GM18517 (cell line): ENCODE measurements around the gene MS4A10.
"Not testable (repeated sequence)": the region's sequence is repeated elsewhere in the genome, so short reads cannot be mapped to it uniquely, and the experiment has no call there.

ENCODE experiments used
- ATAC-seq: cut with Tn5 transposase; IDR thresholded peaks from one replicate; pipeline ENCODE4 v1.9.1; 2021; ENCODE audit warnings: mild to moderate bottlenecking, moderate library complexity; ENCODE audit not compliant: unreplicated experiment

The MS4A10 gene

DNA sequence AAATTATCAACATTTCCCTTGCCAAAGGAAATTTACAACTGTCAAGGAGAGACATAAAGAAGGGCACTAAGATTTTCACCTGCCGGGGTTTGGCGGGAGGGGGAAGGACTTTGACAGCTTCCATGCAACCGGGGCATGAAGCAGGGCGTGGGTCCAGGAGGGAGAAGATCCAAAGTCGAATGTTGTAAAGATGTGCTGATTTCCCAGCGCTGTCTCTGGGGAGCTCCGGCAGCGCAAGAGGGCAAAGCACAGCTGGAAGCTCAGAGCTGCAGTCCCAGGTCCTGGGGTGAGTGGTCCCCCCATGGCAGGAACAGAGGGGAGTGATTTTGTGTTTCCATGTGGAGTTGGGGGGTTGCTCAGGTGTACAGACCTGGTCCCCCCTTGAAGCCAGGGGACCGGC is at the start of gene MS4A10:
Gene MS4A10, plus strand, starts transcription at position 198 of the 400 bp plus-strand sequence. CDS start 5,003 bp downstream, outside the sequence.
- no peak for ATAC-seq

DNA sequence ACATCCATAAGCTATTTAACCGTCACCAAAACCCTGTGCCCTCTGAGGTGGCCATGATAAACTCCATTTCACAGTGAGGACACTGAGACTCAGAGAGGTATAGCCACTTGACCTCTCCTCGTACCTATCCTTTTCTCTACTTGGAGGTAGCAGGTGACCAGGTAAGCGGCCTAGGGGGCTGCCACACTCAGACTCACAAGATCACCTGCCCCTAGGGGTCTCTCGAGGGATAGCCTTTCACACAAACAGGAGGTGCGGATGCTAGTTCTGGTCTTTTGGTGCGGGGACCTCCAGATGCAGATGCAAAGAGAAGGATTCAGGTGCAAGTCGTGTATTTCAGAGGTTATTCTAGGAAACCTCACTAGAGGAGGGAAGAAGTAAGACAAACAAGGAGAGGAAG is 46.0 kb upstream of the MS4A10 start:
- ATAC-seq: no peak

DNA sequence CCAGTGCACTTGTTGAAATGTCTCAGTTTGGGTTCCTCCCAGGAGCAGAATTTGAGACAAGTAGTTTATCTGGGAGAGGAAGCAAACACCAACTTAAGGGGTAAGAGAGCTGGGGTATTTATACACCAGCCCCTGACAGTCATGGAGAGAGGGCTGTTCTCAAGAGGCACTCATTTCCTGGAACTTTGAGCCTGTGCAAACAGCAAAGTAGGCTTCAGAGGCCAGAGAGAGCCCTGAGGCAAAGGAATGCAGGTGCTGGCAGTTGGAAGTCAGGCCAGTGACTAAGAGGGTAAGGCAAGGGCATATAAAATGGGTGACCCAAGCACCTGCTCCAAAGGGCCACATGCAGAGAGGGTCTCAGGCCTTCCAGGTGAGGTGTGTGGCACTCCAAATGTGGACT is 44.6 kb upstream of the MS4A10 start:
- ATAC-seq: no peak

DNA sequence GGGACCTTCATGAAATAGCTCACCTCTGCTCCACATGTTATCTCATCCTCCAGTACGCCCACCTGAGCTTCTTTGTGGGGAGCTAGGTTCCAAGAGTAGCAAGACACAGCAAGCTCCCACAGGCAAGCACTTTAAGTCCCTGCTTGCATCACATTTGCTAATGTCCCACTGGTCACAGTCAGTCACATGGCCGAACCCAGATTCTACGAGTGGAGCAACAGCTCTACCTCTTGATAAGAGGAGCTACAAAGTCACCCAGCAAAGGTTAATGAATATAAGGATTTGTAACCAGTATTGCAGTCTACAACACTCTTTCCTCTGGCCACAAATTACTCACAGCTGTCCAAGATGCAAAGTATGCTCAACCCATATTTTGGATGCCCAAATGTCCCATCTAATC is 43.7 kb upstream of the MS4A10 start:
- ATAC-seq: no peak

DNA sequence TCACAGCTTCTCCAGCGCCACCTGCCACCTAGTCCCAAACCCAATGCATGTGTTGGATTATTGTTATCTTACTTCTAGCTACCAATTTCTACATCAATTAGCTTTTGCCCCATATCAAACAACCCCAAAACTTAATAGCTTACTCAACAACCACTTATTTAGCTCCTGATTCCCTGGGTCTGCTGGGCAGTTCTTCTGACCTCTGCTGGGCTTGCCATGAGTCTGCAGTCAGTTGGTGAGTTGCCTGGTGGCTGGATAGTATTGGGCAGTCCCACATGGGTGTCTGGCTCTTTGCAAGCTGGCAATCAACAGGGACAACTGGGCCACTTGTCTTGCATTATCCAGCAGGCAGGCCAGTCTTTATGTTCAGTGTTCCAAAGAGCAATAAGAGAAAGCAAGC is 42.1 kb upstream of the MS4A10 start:
- ATAC-seq: no peak

DNA sequence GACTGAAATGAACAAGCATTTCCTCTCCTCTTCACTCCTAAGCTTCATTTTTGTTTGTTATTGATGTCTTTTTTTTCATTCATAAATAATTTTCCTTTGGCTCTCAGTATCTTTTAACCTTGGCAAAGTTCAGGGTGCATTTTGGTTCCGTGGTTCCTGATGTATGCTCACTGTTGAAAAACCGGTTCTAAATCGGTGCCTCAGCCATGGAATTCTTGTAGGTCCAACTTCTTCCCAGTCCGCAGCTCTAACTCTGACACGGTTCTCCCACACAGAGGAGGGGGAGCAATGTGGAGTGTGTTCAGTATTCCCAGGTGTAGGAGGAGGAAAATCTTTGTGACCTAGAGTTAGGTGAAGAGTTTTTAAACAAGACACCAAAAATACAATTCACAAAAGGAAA is 41.0 kb upstream of the MS4A10 start:
- no peak for ATAC-seq

DNA sequence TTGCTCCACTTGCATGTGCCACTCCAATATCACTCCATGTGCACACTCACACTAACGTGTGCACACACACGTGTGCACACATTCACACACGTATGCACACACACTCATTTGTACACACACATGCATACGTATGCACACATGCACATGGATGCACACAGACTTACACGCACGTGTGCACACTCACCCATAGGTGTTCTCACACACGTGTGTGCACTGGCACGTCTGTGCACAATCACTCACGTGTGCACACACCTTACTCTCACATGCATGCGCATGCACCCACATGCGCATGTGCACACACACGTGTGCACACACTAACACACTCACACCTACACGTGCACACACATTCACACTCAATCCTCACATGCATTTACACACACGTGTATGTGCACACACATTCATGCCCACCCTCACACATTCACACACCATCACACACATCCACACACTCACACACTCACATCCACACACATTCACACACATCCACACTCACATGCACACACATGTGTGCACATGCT is 37.7 kb upstream of the MS4A10 start:
- ATAC-seq: no peak

DNA sequence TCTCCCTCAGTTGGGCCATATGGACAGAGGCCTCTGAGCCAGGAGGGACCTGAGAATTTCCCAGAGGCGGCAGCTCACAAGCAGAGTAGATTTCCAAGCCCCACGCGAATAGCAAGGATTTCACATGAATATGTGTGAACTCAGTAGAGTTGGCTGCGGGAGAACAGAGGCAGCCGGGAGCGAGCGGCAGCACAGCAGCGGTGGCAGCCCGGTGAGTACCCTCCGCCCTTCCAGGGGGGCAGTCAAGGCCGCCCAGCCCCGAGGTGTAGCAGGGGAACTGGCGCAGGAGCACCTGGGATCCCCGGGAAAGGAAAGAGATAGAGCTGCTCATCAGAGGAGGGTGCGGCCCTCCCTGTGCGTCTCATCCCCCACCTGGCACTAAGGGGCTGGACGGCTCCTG is 36.9 kb upstream of the MS4A10 start:
- ATAC-seq: no peak

DNA sequence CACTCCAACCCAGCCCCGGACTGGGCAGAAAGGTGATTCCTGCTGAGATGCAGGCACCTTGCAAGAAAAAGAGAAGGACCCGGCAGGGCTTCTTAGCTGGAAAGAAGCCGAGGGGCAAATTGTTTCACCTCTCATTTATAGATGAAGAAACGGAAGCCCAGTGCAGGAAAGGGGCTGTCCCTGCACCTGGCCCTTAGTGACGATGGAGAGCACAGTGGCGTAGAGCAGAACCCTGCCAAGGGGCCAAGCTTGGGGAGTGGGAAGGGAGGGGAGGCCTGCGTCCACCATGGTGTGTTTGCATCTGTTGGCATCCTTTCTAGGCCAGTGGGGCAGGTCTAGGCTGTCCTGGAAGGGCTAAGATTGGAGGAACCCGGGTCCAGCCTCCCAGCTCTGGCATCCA is 36.3 kb upstream of the MS4A10 start:
- no peak for ATAC-seq

DNA sequence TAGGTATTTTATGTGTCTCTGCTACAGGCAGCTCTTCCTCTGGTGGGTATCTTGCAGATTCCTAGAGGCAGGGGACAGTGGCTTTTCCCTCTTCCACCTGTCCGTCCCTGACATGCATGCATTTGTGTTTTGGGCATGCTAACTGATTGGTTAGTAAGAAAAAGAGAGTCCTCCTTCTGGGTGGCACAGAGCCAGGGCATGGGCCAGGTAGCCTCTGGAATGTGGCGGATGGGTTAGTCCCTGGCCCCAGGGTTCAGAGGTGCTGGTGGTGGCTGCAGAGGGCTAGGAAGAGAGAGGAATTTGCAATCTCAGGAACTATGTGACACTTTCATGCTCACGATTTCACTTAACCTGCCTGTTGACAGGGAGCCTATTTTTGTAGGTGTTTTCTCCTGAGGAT is 34.2 kb upstream of the MS4A10 start:
- no peak for ATAC-seq

DNA sequence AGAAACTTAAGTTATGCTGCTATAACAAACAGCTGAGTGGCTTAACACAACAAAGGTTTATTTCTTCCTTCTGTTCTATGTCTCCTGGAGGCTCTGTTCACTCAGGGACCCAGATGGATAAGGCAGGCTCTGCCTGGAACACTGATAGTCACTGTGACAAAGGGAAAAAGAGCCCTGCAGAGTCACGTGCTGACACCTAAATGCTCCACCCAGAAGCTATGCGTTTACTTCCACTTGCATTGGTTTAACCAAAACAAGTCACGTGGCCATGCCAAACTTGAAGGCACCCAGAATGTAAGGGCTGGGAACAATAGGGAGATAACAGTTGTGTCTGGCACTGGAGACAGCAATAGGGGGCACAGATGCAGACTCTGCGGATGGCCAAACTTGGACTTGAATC is 31.8 kb upstream of the MS4A10 start:
- no peak for ATAC-seq

DNA sequence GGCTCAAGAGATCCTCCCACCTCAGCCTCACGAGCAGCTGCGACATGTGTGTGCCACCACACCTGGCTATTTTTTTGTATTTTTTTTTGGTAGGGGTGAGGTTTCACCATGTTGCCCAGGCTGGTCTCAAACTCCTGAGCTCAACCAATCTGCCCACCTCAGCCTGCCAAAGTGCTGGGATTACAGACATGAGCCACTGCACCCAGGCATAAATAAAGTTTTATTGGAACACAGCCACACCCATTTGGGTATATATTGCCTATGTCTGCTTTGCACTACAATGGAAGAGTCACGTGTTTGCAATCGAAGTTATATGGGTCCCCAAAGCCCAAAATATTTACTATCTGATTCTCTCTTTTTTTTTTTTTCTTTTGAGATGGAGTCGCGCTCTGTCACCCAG is 30.2 kb upstream of the MS4A10 start:
- ATAC-seq: no peak

DNA sequence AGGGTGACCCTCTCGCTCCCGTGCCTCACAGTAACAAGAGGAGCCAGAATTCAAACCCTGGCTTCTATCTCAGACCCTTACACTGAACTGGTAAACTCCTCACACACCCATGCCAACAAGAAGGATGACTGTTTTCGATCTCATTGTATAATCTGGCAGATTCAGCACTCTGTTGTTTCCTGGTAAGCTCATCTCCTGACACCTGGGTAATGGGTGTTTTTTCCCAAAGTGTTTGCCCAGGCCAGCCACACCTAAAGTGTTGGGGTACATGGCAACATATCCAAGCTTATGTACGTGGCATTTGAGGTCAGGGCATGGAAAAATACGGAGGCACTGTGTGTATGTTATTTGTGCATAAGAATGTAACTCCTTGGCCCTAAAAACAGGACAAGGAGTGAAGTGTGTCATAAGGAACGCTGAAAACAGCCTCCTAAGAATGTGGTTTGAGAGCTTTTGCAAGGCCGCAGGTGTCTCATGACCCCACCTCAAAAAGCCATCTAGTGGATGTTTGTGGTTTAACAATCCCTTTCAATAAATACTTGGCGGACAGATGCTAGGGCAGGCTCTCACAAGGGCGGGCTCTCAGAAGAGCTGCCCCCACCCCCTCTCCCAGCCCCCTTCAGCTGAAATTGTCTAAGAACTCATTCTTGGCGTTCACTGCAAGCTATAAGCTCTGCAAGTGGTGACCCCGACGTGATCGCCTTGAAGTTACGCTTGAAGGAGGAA is 28.7 kb upstream of the MS4A10 start, which contains the start of gene MS4A15:
Gene MS4A15, plus strand, starts transcription at position 561 of the 726 bp plus-strand sequence. CDS start 6,867 bp downstream, outside the sequence.
- no peak for ATAC-seq

DNA sequence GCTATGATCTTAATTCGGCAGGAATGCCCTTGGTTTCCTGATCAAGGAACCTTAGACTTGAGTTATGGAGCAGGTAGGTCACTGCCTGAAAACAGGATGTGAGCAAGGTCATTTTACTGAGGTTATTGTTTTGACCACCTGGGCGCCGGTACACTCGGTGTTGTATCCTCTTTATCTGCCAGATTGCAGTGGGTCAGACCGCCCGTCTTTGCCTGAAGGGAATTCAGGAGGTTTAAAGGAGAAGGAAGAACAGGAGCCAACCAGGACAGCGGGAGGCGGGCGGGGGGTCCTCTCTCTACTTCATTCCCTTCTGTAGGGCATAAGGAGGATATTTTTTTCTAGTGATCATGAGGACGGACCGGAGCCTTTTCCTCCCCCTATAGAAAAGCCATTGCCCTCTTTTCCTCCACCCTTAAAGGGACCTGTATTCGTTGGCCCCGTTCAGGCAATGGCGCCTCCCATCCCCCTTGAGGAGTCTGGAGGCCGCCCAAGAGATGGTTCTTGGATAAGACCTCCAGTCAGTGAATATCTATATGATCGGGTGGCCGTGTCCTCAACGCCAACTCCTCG is 27.8 kb upstream of the MS4A10 start:
- ATAC-seq: no peak

DNA sequence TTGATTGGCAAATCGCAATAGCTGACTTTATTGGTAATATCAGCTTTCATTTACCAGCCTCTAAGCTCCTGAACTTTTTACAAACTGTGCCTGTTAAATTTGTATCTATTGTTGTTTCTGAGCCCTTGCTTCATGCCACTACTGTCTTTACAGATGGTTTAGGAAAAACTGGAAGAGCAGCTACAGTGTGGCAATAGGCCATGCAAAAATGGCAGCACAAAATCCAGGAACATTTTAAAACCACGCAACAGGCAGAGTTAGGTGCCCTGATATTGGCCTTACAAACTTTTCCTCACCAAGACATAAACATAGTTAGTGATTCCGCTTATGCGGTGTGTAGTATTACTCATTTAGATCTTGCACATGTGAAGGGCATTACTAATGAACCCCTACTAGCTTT is 26.5 kb upstream of the MS4A10 start:
- ATAC-seq: not testable (repeated sequence)

DNA sequence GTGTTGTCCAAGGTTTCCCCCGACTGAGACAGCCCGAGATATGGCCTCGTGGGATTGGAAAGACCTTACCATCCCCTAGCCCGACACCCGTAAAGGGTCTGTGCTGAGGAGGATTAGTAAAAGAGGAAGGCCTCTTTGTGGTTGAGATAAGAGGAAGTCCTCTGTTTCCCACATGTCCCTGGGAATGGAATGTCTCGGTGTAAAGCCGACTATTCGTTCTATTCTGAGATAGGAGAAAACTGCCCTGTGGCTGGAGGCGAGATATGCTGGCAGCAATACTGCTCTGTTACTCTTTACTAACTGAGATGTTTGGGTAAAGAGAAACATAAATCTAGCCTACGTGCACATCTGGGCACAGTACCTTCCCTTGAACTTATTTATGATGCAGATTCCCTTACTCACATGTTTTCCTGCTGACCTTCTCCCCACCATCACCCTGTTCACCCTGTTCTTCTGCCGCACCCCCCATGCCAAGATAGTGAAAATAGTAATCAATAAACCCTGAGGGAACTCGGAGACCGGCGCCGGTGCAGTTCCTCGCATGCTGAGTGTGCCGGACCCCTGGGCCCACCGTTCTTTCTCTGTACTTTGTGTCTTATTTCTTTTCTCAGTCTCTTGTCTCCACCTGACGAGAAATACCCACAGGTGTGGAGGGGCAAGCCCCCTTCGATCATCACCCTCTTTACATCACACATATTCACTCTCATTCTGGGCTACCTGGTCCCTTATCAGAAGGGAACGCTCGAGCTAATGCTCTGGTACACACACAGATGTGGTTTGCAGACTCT is 25.5 kb upstream of the MS4A10 start:
- ATAC-seq: not testable (repeated sequence)

DNA sequence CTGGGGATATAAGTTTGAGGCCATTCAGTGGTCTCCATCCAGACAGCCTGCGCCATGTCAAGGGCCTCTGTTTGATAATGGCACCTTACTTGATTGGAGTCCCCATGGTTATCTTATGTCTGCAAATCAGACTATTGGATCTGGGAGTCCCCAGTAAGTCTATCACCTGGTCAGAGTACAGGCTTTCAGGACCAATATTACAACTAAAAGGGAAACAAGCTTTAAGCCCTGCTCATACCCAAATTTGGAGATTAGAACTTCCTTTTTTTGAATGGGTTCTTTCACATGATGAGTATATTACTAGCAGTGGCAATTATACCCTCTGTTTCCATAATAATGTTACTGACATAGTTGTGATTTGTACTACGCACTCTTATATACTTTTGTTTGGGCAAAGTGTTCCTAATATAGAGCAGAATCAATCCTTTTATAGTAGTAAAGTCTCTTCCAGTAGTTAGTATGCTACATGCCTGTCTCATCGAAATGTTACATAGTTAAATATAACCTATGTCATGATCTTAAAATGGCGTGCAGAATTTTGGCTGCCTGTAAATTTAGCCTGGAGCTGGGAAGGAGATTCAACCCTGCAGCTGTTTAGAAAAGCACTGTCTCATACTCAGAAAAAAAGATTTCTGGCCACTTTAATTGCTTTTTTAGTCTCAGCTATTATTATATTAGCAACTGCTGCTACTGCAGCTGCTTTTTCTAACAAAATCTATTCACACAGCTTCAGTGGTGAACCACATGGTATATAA is 23.5 kb upstream of the MS4A10 start:
- ATAC-seq: peak; percentile 35

DNA sequence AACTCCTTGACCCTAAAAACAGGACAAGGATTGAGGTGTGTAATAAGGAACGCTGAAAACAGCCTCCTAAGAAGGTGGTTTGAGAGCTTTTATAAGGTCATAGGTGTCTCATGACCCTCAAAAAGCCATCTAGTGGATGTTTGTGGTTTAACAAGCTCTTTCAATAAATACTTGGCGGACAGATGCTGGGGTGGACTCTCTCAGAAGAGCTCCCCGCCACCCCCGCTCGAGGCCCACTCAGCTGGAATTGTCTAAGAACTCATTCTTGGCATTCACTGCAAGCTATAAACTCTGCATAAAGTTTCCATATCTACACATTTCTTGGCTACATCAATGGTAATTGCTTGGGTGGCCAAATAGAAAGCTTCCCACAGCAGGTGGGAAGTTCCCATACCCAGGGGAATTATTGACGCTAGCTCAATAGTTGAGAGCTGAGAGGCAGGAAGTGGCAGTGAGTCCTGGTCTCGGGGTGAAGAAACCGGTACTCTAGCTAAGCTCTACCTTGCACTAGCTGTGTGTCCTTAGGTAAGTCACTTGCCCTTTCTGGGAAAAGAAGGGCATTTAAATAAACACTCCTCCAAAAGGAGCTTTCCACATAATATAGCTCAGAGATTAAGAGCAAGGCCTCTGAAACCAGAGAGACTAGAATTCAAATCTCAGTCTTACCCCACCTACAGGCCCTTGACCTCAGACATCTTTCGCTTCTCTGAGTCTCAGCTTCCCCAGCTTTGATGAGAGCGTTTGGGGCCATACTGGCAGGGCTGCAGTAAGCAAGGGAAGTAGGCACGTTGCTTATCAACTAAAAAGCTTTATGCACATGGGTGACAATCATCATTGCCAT is 22.1 kb upstream of the MS4A10 start:
- peak; percentile 66 for ATAC-seq

DNA sequence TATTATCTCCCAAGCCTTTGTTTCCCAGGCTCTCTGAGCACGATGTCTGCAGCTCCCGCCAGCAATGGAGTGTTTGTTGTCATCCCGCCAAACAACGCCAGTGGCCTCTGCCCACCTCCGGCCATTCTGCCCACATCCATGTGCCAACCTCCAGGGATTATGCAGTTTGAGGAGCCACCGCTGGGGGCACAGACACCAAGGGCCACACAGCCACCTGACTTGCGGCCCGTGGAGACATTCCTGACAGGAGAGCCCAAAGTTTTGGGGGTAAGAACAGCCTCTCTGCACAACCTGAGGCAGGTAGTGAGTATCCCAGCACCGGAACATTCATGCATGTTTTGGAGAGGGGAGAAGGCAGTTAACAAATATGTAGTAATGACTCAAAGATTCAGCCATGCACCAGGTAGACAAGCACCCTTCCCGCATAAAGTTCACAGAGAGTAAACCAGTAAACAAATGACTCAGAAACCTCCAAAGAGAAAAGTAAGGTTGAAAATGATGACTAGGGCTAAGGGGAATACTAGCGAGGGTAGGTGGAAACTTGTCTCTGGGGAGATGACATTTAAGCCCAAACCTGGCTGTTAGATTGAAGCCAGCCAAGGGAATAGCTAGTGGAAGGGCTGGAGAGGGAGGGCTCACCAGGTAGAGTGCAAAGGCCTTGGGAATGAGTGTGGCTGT is 21.3 kb upstream of the MS4A10 start:
- no peak for ATAC-seq

DNA sequence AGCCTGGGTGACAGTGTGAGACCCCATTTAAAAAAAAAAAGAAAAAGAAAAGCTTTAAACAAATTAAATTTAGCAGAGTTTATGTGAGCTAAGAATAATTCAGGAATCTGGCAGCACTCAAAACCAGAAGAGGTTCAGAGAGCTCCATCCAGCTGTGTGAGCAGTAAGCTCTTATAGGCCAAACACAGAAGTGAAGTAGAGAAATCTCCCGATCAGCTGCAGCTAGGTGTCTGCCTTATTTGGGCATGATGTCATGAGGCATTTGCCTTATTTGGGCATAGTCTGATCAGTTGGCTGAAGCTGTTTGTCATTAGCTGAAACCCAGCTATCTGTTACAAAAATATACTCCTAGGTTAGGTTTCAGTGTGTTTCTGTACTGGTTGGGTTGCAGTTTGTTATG is 20.3 kb upstream of the MS4A10 start:
- peak; percentile 56 for ATAC-seq
